ENCODE results near the gene EGF.
"Not testable (repeated sequence)": the region's sequence is repeated elsewhere in the genome, so short reads cannot be mapped to it uniquely, and the experiment has no call there.

EGF gene

GRCh38 chr4:109912706-109913595 is at the start of gene EGF:
EGF (plus strand) TSS chr4:109912883; CDS start chr4:109913336, 453 bp downstream.
- DNase-seq (no peak), ATAC-seq (no peak)

- ATAC-seq (no peak), DNase-seq (no peak)
Measured at GRCh38 chr4:109864134-109864533, 48.5 kb upstream of the EGF start.

GRCh38 chr4:109870061-109870460 is 42.6 kb upstream of the EGF start:
- DNase-seq (no peak), ATAC-seq (no peak)

- DNase-seq (no peak), ATAC-seq (no peak)
Measured at GRCh38 chr4:109872065-109872464, 40.6 kb upstream of the EGF start.

- no peak for ATAC-seq
Measured at GRCh38 chr4:109872950-109873656, 39.6 kb upstream of the EGF start.

GRCh38 chr4:109873791-109874514 is 38.7 kb upstream of the EGF start:
- no peak for ATAC-seq
- no peak for DNase-seq

More at GRCh38 chr4:109872950-109873656, 39.6 kb upstream of the EGF start:
- no peak for DNase-seq

- ATAC-seq = no peak
Measured at GRCh38 chr4:109875106-109875505, 37.6 kb upstream of the EGF start.

GRCh38 chr4:109875553-109875952 is 37.1 kb upstream of the EGF start:
- not testable (repeated sequence) for ATAC-seq, DNase-seq

More at GRCh38 chr4:109875106-109875505, 37.6 kb upstream of the EGF start:
- DNase-seq = no peak

GRCh38 chr4:109876634-109877265 is 35.9 kb upstream of the EGF start:
- ATAC-seq (no peak), DNase-seq (no peak)

- DNase-seq (no peak), ATAC-seq (no peak)
Measured at GRCh38 chr4:109877400-109877799, 35.3 kb upstream of the EGF start.

- DNase-seq (no peak), ATAC-seq (no peak)
Measured at GRCh38 chr4:109878355-109878754, 34.3 kb upstream of the EGF start.

GRCh38 chr4:109879081-109879480 is 33.6 kb upstream of the EGF start:
- DNase-seq (no peak), ATAC-seq (no peak)

GRCh38 chr4:109879636-109880314 is 32.9 kb upstream of the EGF start:
- ATAC-seq (no peak), DNase-seq (no peak)

GRCh38 chr4:109886303-109886702 is 26.4 kb upstream of the EGF start:
- no peak for DNase-seq
- ATAC-seq = no peak

GRCh38 chr4:109887071-109887470 is 25.6 kb upstream of the EGF start:
- DNase-seq = no peak
- ATAC-seq = no peak

GRCh38 chr4:109890076-109890475 is 22.6 kb upstream of the EGF start:
- DNase-seq = no peak
- ATAC-seq = no peak

- no peak for DNase-seq
- no peak for ATAC-seq
Measured at GRCh38 chr4:109902559-109903251, 10.0 kb upstream of the EGF start.

- DNase-seq (no peak), ATAC-seq (no peak)
Measured at GRCh38 chr4:109908731-109909130, 4.0 kb upstream of the EGF start.

GRCh38 chr4:109910256-109910655 is 2.4 kb upstream of the EGF start:
- no peak for DNase-seq
- ATAC-seq = no peak

GRCh38 chr4:109913596-109914241 is 1.0 kb downstream of the EGF start:
- ATAC-seq = no peak
- DNase-seq = no peak
